Thoracic aorta (tissue), 2 donors: ENCODE measurements around the gene MMP28. TPM values are rescaled to one million over a fixed set of nuclear protein-coding genes. Genes with fewer than 3 reads are reported as not detected.

ENCODE experiments used
- ATAC-seq: fragments of 150-250 bp; one replicate; pipeline ENCODE4 v1.8.0; 2017; ENCODE audit warnings: low read depth; ENCODE audit not compliant: insufficient number of reproducible peaks, low FRiP score
- DNase-seq: peaks from one replicate; pipeline ENCODE4 v3.0.0-alpha.2; 2020; ENCODE audit warnings: low spot score
- H3K27ac ChIP-seq, 2 donors: fragments of 200-600 bp; sonication (generic); 1 replicate in 1 of 2; 2 replicates in 1 of 2; pipeline ENCODE4 v1.5.1; 2016; ENCODE audit warnings: mild to moderate bottlenecking in 2 of 2, moderate library complexity in 2 of 2
- H3K27me3 ChIP-seq: fragments of 200-600 bp; sonication (generic); replicated peaks from 2 replicates; pipeline ENCODE4 v1.6.0; 2016; ENCODE audit warnings: mild to moderate bottlenecking; ENCODE audit not compliant: insufficient read depth
- H3K36me3 ChIP-seq: fragments of 200-600 bp; sonication (generic); one replicate; pipeline ENCODE4 v1.5.1; 2016
- H3K4me1 ChIP-seq, 2 donors: fragments of 200-600 bp; sonication (generic); 1 replicate in 1 of 2; 2 replicates in 1 of 2; pipeline versions ENCODE4 v1.5.1 to v1.6.0; 2016; ENCODE audit warnings: low read depth in 2 of 2, mild to moderate bottlenecking in 1 of 2; ENCODE audit not compliant: control insufficient read depth in 1 of 2
- H3K4me3 ChIP-seq: fragments of 200-600 bp; sonication (generic); 2 replicates; pipeline ENCODE4 v1.5.1; 2016; ENCODE audit warnings: mild to moderate bottlenecking
- H3K9me3 ChIP-seq: fragments of 200-600 bp; sonication (generic); 2 replicates; pipeline ENCODE4 v1.5.1; 2016
- CTCF ChIP-seq: fragments of 200-600 bp; sonication (generic); IDR thresholded peaks from one replicate; pipeline ENCODE4 v1.5.1; 2019; ENCODE audit warnings: antibody characterized with exemption
- total RNA-seq, 2 donors: library from RNA; depleted of rRNA; stranded (reverse); fragments of >200 nt; gene quantifications; one replicate each; pipeline versions ENCODE4 v1.1.0 to v1.2.3, GENCODE V29; 2016

Gene MMP28
- total RNA-seq, 2 donors from 2014 or later, result 4.8 to 18.5 TPM

GRCh38 chr17:35742896-35743477 lies 52.5 kb downstream of the MMP28 start:
- ATAC-seq (no peak), DNase-seq (no peak)
- Histone ChIP-seq H3K36me3 (no peaks in the 10 kb centered on the region), H3K27me3 (no peaks in the 10 kb centered on the region), H3K9me3 (no peaks in the 10 kb centered on the region), H3K4me1 (peaks cover 0 to 15% of the 10 kb centered on the region in 2 donors), H3K27ac (no peak overlapping the region), H3K4me3 (no peak overlapping the region)
- no peak for TF ChIP-seq CTCF

DNA sequence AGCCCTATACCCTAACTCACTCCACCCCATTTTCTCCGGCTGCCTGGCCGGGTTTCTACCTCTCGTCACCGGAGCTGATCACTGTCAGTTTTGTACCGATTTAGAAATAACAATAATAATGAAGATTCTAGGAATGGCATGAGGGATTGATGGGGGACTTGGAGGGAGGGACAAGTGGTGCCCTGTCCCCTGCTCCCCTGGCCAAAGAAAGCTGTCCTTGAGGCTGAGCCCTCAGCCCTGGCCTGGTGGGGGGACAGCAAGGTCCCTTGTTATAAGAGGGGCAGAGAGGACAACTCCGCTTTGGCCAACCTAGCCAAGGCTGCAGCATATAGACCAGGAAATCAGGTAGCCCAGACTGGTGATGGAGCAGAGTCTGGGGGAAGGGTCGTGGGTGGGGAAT lies 52.9 kb downstream of the MMP28 start:
- Histone ChIP-seq H3K27me3 (no peaks in the 10 kb centered on the region), H3K36me3 (no peaks in the 10 kb centered on the region), H3K9me3 (no peaks in the 10 kb centered on the region), H3K4me1 (peaks cover 0 to 13% of the 10 kb centered on the region in 2 donors), H3K27ac (no peak overlapping the region), H3K4me3 (no peak overlapping the region)
- ATAC-seq, result no peak
- DNase-seq, result no peak
- TF ChIP-seq CTCF, result no peak

DNA sequence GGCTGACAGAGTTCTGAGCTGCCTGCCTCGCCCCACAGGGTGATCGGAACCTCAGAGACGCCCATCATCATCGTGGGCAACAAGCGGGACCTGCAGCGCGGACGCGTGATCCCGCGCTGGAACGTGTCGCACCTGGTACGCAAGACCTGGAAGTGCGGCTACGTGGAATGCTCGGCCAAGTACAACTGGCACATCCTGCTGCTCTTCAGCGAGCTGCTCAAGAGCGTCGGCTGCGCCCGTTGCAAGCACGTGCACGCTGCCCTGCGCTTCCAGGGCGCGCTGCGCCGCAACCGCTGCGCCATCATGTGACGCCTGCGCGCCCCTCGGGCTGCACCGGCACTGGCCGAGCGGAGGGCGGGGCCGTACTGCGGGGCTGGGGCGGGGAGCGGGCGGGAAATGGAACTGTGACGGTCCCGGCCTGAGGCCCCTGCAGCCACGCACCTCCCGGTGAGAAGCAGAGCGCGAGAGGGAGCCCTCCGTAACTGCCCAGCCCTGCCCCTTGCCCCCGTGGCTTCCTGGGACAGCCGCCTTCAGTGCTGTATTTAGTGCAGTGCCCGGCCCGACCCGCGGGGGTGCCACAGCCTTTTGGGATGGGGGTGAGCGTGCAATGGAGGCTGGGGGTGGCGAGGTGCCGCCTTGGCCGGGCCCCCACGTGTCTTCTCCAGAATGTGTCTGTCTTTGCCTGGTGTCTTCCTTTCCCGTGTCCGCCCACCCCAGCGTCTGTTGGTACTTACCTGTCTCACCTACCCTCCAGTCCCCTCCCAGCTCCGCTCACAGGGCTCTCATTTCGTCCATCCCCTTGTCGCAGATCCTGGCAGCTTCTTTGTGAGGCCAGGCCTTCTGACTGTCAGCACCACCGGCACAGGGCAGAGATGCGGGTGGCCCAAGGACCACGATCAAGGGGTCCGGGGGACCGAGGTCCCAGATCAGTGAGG lies 54.2 kb downstream of the MMP28 start:
- Histone ChIP-seq H3K27me3 (no peaks in the 10 kb centered on the region), H3K36me3 (no peaks in the 10 kb centered on the region), H3K4me1 (peaks cover 0 to 9% of the 10 kb centered on the region in 2 donors), H3K27ac (no peak overlapping the region), H3K9me3 (no peaks in the 10 kb centered on the region), H3K4me3 (peak overlapping the region; percentile 28)
- no peak for TF ChIP-seq CTCF
- no peak for DNase-seq
- ATAC-seq, result no peak

- Histone ChIP-seq H3K9me3 (no peaks in the 10 kb centered on the region), H3K27ac (no peak overlapping the region), H3K4me3 (no peak overlapping the region), H3K27me3 (no peaks in the 10 kb centered on the region), H3K36me3 (no peaks in the 10 kb centered on the region), H3K4me1 (peaks cover 0 to 9% of the 10 kb centered on the region in 2 donors)
- DNase-seq, result no peak
- TF ChIP-seq CTCF, result no peak
- no peak for ATAC-seq
Measured at GRCh38 chr17:35740216-35740615, 55.2 kb downstream of the MMP28 start.

- peaks cover 0 to 9% of the 10 kb centered on the region in 2 donors for H3K4me1 ChIP-seq
- DNase-seq (no peak), ATAC-seq (no peak)
- H3K27me3 ChIP-seq, result no peaks in the 10 kb centered on the region
- H3K36me3 ChIP-seq, result no peaks in the 10 kb centered on the region
- TF ChIP-seq CTCF, result no peak
- no peak overlapping the region for H3K4me3 ChIP-seq
- H3K9me3 ChIP-seq, result no peaks in the 10 kb centered on the region
- no peak overlapping the region for H3K27ac ChIP-seq
Measured at GRCh38 chr17:35738519-35739133, 56.8 kb downstream of the MMP28 start.
